ENCODE measurements around the gene SH3RF3. TPM values are rescaled to one million over a fixed set of nuclear protein-coding genes. Genes with fewer than 3 reads are reported as not detected.
A peak's percentile ranks its signal among the peaks of the same experiment; 100 is the strongest.

The SH3RF3 gene
- total RNA-seq, 1 donor from 2014 or later = 10.8 TPM

- H3K27ac ChIP-seq = no peak overlapping the region
- H3K9me3 ChIP-seq = no peaks in the 10 kb centered on the region
- H3K36me3 ChIP-seq = no peaks in the 10 kb centered on the region
- no peak for DNase-seq (ENCODE audit: extremely low spot score in 2 of 2)
- H3K4me1 ChIP-seq = peaks cover 50% of the 10 kb centered on the region
- H3K27me3 ChIP-seq = no peaks in the 10 kb centered on the region
- no peak overlapping the region for H3K4me3 ChIP-seq
- intact Hi-C loops (cut with DNase I) = no loop called here
- TF ChIP-seq POLR2A (IDR thresholded peaks at IDR 0.05) (no peak), CTCF (IDR thresholded peaks at IDR 0.05) (no peak), POLR2AphosphoS5 (IDR thresholded peaks at IDR 0.05; ENCODE audit: insufficient read depth in 1 of 2, low read depth in 1 of 2) (no peak)
Observed at GRCh38 chr2:109473616-109474318, 344.8 kb downstream of the SH3RF3 start.

DNA sequence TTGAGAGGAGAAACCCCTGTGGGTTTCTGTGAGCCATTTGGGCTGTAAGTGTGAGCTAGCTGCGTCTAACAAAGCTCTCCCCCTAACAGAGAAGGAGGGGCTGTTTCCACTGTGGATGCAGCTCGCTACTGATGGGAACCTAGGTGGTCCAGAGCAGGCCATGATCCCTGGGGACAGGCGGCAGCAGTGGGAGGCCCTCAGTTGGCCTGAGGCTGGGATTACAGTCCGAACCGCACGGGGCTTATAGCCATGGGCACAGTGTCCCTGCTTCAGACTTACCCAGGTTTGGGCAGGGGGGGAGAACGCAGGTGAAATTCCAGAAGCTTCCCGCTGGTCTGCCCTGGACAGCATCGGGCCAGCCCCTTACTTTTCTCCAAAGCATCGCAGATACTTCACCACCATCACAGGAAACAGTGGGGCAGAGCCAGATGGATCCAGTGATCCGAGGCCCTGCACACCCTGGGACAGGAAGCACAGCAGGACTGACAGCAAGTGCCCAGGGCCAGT, 345.4 kb downstream of the SH3RF3 start:
- H3K4me3 ChIP-seq = no peak overlapping the region
- TF ChIP-seq POLR2AphosphoS5 (IDR thresholded peaks at IDR 0.05; ENCODE audit: insufficient read depth in 1 of 2, low read depth in 1 of 2) = no peak
- no peak for TF ChIP-seq POLR2A (IDR thresholded peaks at IDR 0.05)
- TF ChIP-seq CTCF (IDR thresholded peaks at IDR 0.05) = no peak
- no peaks in the 10 kb centered on the region for H3K36me3 ChIP-seq
- H3K9me3 ChIP-seq = no peaks in the 10 kb centered on the region
- H3K27ac ChIP-seq = no peak overlapping the region
- peaks cover 50% of the 10 kb centered on the region for H3K4me1 ChIP-seq
- intact Hi-C loops (cut with DNase I) = no loop called here
- DNase-seq (ENCODE audit: extremely low spot score in 2 of 2) = no peak
- H3K27me3 ChIP-seq = no peaks in the 10 kb centered on the region

DNA sequence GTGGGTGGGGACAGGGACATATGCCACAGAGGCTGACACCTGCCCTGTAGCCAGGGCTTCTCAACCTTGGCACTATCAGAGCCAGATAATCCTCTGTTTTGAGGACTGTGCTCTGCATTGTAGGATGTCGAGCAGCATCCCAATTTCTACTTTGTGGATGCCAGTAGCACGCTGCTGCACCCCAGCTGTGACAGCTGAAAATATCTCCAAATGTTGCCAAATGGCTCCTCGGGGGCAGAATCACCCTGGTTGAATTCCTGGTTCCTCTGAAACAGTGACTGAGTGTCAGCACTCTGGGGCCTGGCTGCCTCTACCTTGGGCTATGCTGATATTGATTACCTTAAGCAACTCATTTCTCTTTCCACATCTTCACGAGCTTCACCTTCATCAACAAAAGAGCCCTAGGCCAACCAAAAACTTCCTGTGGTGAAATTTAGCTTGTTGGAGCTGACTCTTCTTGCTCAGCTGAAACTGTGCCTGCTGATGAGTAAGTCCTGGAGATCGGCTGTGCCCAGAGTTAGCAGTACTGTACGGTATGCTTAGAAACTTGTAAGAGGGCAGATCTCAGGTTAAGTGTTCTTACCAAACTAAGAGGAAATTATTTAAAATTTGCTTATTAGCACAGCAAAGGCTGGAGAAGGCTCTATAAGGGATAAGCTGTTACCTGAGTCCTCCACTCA, 346.7 kb downstream of the SH3RF3 start:
- TF ChIP-seq POLR2AphosphoS5 (IDR thresholded peaks at IDR 0.05; ENCODE audit: insufficient read depth in 1 of 2, low read depth in 1 of 2) = peak in 1 of 2 donors; percentile 13
- no peak for TF ChIP-seq POLR2A (IDR thresholded peaks at IDR 0.05)
- intact Hi-C loops (cut with DNase I) = no loop called here
- Histone ChIP-seq H3K36me3 (no peaks in the 10 kb centered on the region), H3K27ac (no peak overlapping the region), H3K4me3 (no peak overlapping the region), H3K4me1 (peaks cover 41% of the 10 kb centered on the region), H3K9me3 (no peaks in the 10 kb centered on the region), H3K27me3 (no peaks in the 10 kb centered on the region)
- DNase-seq (ENCODE audit: extremely low spot score in 2 of 2) = no peak

GRCh38 chr2:109476641-109477441, 347.8 kb downstream of the SH3RF3 start:
- no peak for DNase-seq (ENCODE audit: extremely low spot score in 2 of 2)
- Histone ChIP-seq H3K36me3 (no peaks in the 10 kb centered on the region), H3K9me3 (no peaks in the 10 kb centered on the region), H3K27ac (no peak overlapping the region), H3K4me1 (peaks cover 31% of the 10 kb centered on the region), H3K27me3 (no peaks in the 10 kb centered on the region), H3K4me3 (no peak overlapping the region)
- intact Hi-C loops (cut with DNase I) = no loop called here
- TF ChIP-seq POLR2A (IDR thresholded peaks at IDR 0.05) (no peak), POLR2AphosphoS5 (IDR thresholded peaks at IDR 0.05; ENCODE audit: insufficient read depth in 1 of 2, low read depth in 1 of 2) (no peak), CTCF (IDR thresholded peaks at IDR 0.05) (no peak)

- TF ChIP-seq POLR2A (IDR thresholded peaks at IDR 0.05) (no peak), POLR2AphosphoS5 (IDR thresholded peaks at IDR 0.05; ENCODE audit: insufficient read depth in 1 of 2, low read depth in 1 of 2) (no peak), CTCF (IDR thresholded peaks at IDR 0.05) (no peak)
- no peak overlapping the region for H3K4me3 ChIP-seq
- DNase-seq (ENCODE audit: extremely low spot score in 2 of 2) = no peak
- intact Hi-C loops (cut with DNase I) = no loop called here
- no peak overlapping the region for H3K27ac ChIP-seq
- H3K4me1 ChIP-seq = peaks cover 20% of the 10 kb centered on the region
- H3K9me3 ChIP-seq = no peaks in the 10 kb centered on the region
- no peaks in the 10 kb centered on the region for H3K36me3 ChIP-seq
- no peaks in the 10 kb centered on the region for H3K27me3 ChIP-seq
Observed at GRCh38 chr2:109478906-109479493, 350.0 kb downstream of the SH3RF3 start.

Data from vagina (tissue), 2 donors.